CD4-positive, alpha-beta T cell (primary cell): ENCODE data around the gene WDSUB1. TPM values are rescaled to one million over a fixed set of nuclear protein-coding genes. Genes with fewer than 3 reads are reported as not detected.

Source experiments
- ATAC-seq: fragments of 200-7000 bp; cut with Tn5 transposase; one replicate; pipeline ENCODE4 v1.10.0; 2022; ENCODE audit warnings: mild to moderate bottlenecking; ENCODE audit not compliant: poor library complexity
- CTCF ChIA-PET: fragments of 350-600 bp; sonication (Branson Sonifier 250); formaldehyde crosslinking; loops from one replicate; lab custom pipeline; 2021; ENCODE audit warnings: antibody characterized with exemption, inconsistent platforms; lab: Charles Lee
- POLR2A ChIA-PET: fragments of 350-600 bp; sonication (Branson Sonifier 250); formaldehyde crosslinking; loops from one replicate; lab custom pipeline; 2021; ENCODE audit warnings: antibody characterized with exemption, inconsistent platforms; lab: Charles Lee
- DNase-seq, 14 experiments: peaks; one replicate each; pipeline ENCODE4 v3.0.0-alpha.2; 2013 to 2020; ENCODE audit warnings: mixed read lengths in 2 of 14
- H3K27ac ChIP-seq, 2 donors: one replicate each; pipeline versions ENCODE4 v1.5.1 to v1.7.0; 2013; ENCODE audit warnings: low read length in 2 of 2, low read depth in 1 of 2, mild to moderate bottlenecking in 1 of 2
- H3K27me3 ChIP-seq, 2 experiments: 1 replicate in 1 of 2; 2 replicates in 1 of 2; pipeline versions ENCODE4 v1.6.1 to v1.7.0; 2013; ENCODE audit warnings: low read length in 2 of 2, control low read depth in 1 of 2, mild to moderate bottlenecking in 1 of 2, moderate library complexity in 1 of 2; ENCODE audit not compliant: insufficient read depth in 2 of 2, control insufficient read depth in 1 of 2
- H3K36me3 ChIP-seq: one replicate; pipeline ENCODE4 v1.6.1; 2013; ENCODE audit warnings: low read length, control low read depth; ENCODE audit not compliant: insufficient read depth
- H3K4me1 ChIP-seq: one replicate; pipeline ENCODE4 v1.6.1; 2013; ENCODE audit warnings: low read length, control low read depth; ENCODE audit not compliant: insufficient read depth
- H3K4me3 ChIP-seq: one replicate; pipeline ENCODE4 v1.5.1; 2013; ENCODE audit warnings: mild to moderate bottlenecking, low read length, moderate library complexity
- H3K9me3 ChIP-seq, 2 experiments: 1 replicate in 1 of 2; 2 replicates in 1 of 2; pipeline versions ENCODE4 v1.6.1 to v1.7.0; 2013; ENCODE audit warnings: low read length in 2 of 2, mild to moderate bottlenecking in 2 of 2, control low read depth in 1 of 2, moderate library complexity in 1 of 2; ENCODE audit not compliant: control insufficient read depth in 1 of 2, insufficient read depth in 1 of 2
- H3K27ac Mint-ChIP-seq: one replicate; pipeline ENCODE4 v1.8.0; 2020; ENCODE audit warnings: mixed read lengths
- H3K27me3 Mint-ChIP-seq: one replicate; pipeline ENCODE4 v1.8.0; 2021; ENCODE audit warnings: mixed read lengths
- H3K36me3 Mint-ChIP-seq: one replicate; pipeline ENCODE4 v1.8.0; 2021; ENCODE audit warnings: low read depth, mixed read lengths
- H3K4me1 Mint-ChIP-seq: one replicate; pipeline ENCODE4 v1.8.0; 2021; ENCODE audit warnings: low read depth, mixed read lengths
- H3K4me3 Mint-ChIP-seq: one replicate; pipeline ENCODE4 v1.8.0; 2020; ENCODE audit warnings: mild to moderate bottlenecking, mixed read lengths
- H3K9me3 Mint-ChIP-seq: one replicate; pipeline ENCODE4 v1.8.0; 2020; ENCODE audit warnings: mixed read lengths
- intact Hi-C, 2 experiments: fragments of 100-400 bp; cut with DNase I in 1 of 2; cut with micrococcal nuclease in 1 of 2; formaldehyde crosslinking; loops; one replicate each; pipeline versions ENCODE4 v1.15.1 to v1.9.0; 2023 to 2025; cut with DNase I, micrococcal nuclease
- total RNA-seq, 174 experiments: library from RNA in 2 of 174; stranded (reverse) in 2 of 174; gene quantifications; one replicate each; pipeline ENCODE4 v1.2.3 and lab custom pipeline; 2021 to 2026
- TF ChIP-seq, protein P1 (sequence below): fragments of 200-600 bp; IDR thresholded peaks from one replicate; pipeline ENCODE4 v1.8.0; 2022; ENCODE audit warnings: antibody characterized with exemption, mild to moderate bottlenecking

The WDSUB1 gene
- total RNA-seq, 2 experiments from 2014 or later: 6.8 to 8.0 TPM

DNA sequence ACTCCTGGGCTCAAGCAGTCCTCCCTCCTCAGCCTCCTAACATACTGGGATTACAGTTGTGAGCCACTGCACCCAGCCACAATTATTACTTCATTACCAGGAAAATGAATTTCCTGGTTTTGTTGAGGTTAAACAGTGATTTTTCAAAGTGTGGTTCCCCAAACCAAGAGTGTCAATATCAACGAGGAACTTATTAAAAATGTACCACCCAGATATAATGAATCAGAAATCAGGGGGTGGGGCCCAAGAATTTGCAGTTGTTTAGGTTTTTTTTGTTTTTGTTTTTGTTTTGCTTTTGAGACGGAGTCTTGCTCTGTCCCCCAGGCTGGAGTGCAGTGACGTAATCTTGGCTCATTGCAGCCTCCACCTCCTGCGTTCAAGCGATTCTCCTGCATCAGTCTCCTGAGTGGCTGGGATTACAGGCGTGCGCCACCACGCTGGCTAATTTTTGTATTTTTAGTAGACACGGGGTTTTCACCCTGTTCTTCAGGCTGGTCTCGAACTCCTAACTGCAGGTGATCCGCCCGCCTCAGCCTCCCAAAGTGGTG is 94.1 kb downstream of the WDSUB1 start:
- Histone ChIP-seq H3K27ac (no peak overlapping the region), H3K4me3 (no peak overlapping the region), H3K9me3 (no peaks in the 10 kb centered on the region), H3K27me3 (no peaks in the 10 kb centered on the region), H3K36me3 (no peaks in the 10 kb centered on the region), H3K4me1 (no peaks in the 10 kb centered on the region)
- no peaks in the 10 kb centered on the region for H3K4me1 Mint-ChIP-seq
- intact Hi-C loops: no loop called here
- POLR2A ChIA-PET: no interaction called here
- TF ChIP-seq, protein P1, sequence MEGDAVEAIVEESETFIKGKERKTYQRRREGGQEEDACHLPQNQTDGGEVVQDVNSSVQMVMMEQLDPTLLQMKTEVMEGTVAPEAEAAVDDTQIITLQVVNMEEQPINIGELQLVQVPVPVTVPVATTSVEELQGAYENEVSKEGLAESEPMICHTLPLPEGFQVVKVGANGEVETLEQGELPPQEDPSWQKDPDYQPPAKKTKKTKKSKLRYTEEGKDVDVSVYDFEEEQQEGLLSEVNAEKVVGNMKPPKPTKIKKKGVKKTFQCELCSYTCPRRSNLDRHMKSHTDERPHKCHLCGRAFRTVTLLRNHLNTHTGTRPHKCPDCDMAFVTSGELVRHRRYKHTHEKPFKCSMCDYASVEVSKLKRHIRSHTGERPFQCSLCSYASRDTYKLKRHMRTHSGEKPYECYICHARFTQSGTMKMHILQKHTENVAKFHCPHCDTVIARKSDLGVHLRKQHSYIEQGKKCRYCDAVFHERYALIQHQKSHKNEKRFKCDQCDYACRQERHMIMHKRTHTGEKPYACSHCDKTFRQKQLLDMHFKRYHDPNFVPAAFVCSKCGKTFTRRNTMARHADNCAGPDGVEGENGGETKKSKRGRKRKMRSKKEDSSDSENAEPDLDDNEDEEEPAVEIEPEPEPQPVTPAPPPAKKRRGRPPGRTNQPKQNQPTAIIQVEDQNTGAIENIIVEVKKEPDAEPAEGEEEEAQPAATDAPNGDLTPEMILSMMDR: no peak
- no peaks in the 10 kb centered on the region for H3K36me3 Mint-ChIP-seq
- H3K27ac Mint-ChIP-seq: no peak overlapping the region
- CTCF ChIA-PET: no interaction called here
- ATAC-seq (no peak), DNase-seq (no peak)
- no peaks in the 10 kb centered on the region for H3K9me3 Mint-ChIP-seq
- no peak overlapping the region for H3K4me3 Mint-ChIP-seq
- no peaks in the 10 kb centered on the region for H3K27me3 Mint-ChIP-seq

DNA sequence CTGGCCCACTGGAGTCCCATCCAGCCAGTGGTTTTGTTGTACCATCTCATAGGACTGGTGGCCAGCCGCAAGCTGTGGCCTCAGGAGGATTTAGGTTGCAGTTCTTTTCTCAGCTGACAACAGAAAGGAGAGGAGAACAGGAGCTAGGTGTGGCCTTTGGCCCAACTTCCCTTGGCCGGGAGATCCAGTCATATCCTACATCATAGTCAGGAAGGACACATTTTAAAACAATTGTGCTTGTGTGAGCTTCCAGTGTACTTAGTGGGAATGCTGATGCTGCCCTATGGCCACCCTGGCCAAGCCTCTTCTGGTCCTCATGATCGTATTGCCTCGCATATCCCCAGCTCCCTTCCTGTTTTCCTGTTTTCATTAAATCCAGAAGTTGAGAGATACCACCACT is 98.1 kb downstream of the WDSUB1 start:
- Histone ChIP-seq H3K27me3 (no peaks in the 10 kb centered on the region), H3K4me3 (no peak overlapping the region), H3K36me3 (no peaks in the 10 kb centered on the region), H3K27ac (no peak overlapping the region), H3K9me3 (no peaks in the 10 kb centered on the region), H3K4me1 (peaks cover 3% of the 10 kb centered on the region)
- ATAC-seq: no peak
- ChIA-PET CTCF (no interaction called here), POLR2A (no interaction called here)
- DNase-seq: no peak
- TF ChIP-seq, protein P1: no peak
- H3K4me3 Mint-ChIP-seq: no peak overlapping the region
- no peak overlapping the region for H3K27ac Mint-ChIP-seq
- H3K27me3 Mint-ChIP-seq: no peaks in the 10 kb centered on the region
- H3K9me3 Mint-ChIP-seq: no peaks in the 10 kb centered on the region
- peaks cover 4% of the 10 kb centered on the region for H3K4me1 Mint-ChIP-seq
- H3K36me3 Mint-ChIP-seq: no peaks in the 10 kb centered on the region
- intact Hi-C loops: loop anchor here in 1 of 2 experiments (5.0 kb wide), 3 partner anchors 51 to 286 kb away; no protein-coding TSS in a partner anchor

DNA sequence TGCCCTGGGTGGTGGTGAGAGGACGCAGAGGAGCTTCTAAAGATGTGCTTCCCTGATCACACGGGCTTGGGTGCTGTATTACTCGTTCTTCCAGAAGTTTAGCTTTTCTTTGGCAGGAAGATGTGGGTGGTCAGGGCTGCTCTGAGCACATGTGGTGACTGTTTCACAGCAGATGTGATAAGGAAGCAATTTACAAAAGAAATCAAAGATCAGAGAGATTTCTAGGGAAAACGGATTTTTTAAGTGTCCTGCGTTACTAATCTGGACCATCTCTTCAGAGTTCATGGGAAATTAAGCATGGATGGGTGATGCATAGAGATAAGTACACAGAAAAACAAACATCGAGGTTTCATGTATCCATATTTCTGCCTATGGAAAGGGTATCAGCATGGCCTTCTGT is 99.4 kb downstream of the WDSUB1 start:
- Mint-ChIP-seq H3K4me1 (peaks cover 4% of the 10 kb centered on the region), H3K9me3 (no peaks in the 10 kb centered on the region), H3K27me3 (no peaks in the 10 kb centered on the region), H3K27ac (no peak overlapping the region), H3K4me3 (no peak overlapping the region), H3K36me3 (no peaks in the 10 kb centered on the region)
- intact Hi-C loops: loop anchor here in 1 of 2 experiments (5.0 kb wide), 3 partner anchors 50 to 285 kb away; no protein-coding TSS in a partner anchor
- Histone ChIP-seq H3K27ac (no peak overlapping the region), H3K4me1 (peaks cover 3% of the 10 kb centered on the region), H3K4me3 (no peak overlapping the region), H3K9me3 (no peaks in the 10 kb centered on the region), H3K27me3 (no peaks in the 10 kb centered on the region), H3K36me3 (no peaks in the 10 kb centered on the region)
- ATAC-seq (no peak), DNase-seq (no peak)
- CTCF ChIA-PET: no interaction called here
- TF ChIP-seq, protein P1: no peak
- POLR2A ChIA-PET: no interaction called here
